ENCODE measurements around the gene ZNF444. TPM values are rescaled to one million over a fixed set of nuclear protein-coding genes. Genes with fewer than 3 reads are reported as not detected.

ZNF444 gene
- total RNA-seq, 1 experiment from 2014 or later, result 84.0 TPM

DNA sequence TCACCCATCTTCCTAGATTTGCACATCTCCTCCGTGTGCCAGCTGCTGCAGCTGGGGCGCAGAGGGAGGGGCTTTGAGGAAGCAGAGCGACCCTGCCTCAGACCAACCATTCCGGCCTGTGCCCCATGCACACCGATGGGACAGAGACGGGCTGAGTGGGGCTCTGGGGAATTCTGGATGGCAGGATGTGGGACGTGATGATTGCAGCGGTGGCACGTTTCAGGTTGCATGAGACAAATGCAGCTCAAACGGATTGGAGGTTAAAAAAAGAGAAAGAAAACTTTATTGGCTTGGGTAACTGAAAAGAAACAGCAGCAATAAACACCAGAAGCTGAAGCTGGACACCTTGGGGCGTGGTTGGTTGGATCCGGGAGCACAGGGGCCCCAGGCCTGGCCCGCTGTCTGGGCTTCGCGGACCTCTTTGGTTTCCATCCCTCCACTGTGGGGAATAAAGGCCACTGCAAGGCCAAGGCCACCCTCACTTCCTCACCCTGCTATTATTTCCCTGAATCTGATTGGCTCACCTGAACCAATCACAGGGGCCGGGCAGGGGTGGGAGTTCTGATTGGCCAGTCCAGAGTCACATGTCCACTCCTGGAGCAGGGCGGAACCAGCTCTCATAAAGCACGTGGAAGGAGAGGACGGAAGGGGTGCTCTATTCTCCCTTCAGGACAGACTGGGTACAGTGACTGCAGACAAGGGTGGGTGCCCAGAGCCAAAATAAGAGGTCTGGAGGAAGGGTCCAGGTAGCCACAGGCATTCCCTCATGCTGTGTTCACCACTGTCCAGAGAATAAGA is 13.9 kb upstream of the ZNF444 start:
- TF ChIP-seq USF2 (CRISPR knock-in tag; IDR thresholded peaks at IDR 0.05) (peak; percentile 81), NFYB (CRISPR knock-in tag; conservative IDR thresholded peaks at IDR 0.05; ENCODE audit: low read depth) (peak; percentile 64), ZBTB21 (CRISPR knock-in tag; IDR thresholded peaks at IDR 0.05; ENCODE audit: borderline replicate concordance) (no peak)
- TF ChIP-seq, protein P1, sequence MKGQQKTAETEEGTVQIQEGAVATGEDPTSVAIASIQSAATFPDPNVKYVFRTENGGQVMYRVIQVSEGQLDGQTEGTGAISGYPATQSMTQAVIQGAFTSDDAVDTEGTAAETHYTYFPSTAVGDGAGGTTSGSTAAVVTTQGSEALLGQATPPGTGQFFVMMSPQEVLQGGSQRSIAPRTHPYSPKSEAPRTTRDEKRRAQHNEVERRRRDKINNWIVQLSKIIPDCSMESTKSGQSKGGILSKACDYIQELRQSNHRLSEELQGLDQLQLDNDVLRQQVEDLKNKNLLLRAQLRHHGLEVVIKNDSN (CRISPR knock-in tag; IDR thresholded peaks at IDR 0.05), result peak; percentile 66
- ATAC-seq (peak; percentile 76), DNase-seq (ENCODE audit: low spot score) (no peak)
- ChIA-PET POLR2A (interaction anchor here (1.2 kb wide), 1 partner anchor 26 kb away, joined by 3 read pairs; no protein-coding TSS in a partner anchor), CTCF (interaction anchor here (0.9 to 1.2 kb wide), 2 partner anchors 13 to 45 kb away, joined by 3 read pairs; partner anchors contain the start of gene ZNF444)
- Mint-ChIP-seq H3K27ac (no peak overlapping the region), H3K27me3 (ENCODE audit: low read depth) (no peaks in the 10 kb centered on the region), H3K4me3 (no peak overlapping the region), H3K4me1 (peaks cover 1% of the 10 kb centered on the region; the same call in 1 of the 2 replicates), H3K36me3 (no peaks in the 10 kb centered on the region), H3K9me3 (no peaks in the 10 kb centered on the region)

GRCh38 chr19:56130006-56130405 is 11.1 kb upstream of the ZNF444 start:
- DNase-seq (ENCODE audit: low spot score) (no peak), ATAC-seq (no peak)
- no peak overlapping the region for H3K4me3 Mint-ChIP-seq
- TF ChIP-seq CBFB (CRISPR knock-in tag; IDR thresholded peaks at IDR 0.05; ENCODE audit: low read depth) (no peak), HMGA2 (CRISPR knock-in tag; IDR thresholded peaks at IDR 0.05) (no peak), NFATC4 (CRISPR knock-in tag; IDR thresholded peaks at IDR 0.05) (no peak), JUN (CRISPR knock-in tag; IDR thresholded peaks at IDR 0.05) (no peak), MYBL2 (CRISPR knock-in tag; IDR thresholded peaks at IDR 0.05) (no peak), ZNF416 (CRISPR knock-in tag; IDR thresholded peaks at IDR 0.05) (no peak), ZBTB21 (CRISPR knock-in tag; IDR thresholded peaks at IDR 0.05; ENCODE audit: borderline replicate concordance) (no peak), ZNF121 (CRISPR knock-in tag; IDR thresholded peaks at IDR 0.05) (no peak), KAT7 (CRISPR knock-in tag; IDR thresholded peaks at IDR 0.05; ENCODE audit: borderline replicate concordance) (no peak)
- TF ChIP-seq, protein P2, sequence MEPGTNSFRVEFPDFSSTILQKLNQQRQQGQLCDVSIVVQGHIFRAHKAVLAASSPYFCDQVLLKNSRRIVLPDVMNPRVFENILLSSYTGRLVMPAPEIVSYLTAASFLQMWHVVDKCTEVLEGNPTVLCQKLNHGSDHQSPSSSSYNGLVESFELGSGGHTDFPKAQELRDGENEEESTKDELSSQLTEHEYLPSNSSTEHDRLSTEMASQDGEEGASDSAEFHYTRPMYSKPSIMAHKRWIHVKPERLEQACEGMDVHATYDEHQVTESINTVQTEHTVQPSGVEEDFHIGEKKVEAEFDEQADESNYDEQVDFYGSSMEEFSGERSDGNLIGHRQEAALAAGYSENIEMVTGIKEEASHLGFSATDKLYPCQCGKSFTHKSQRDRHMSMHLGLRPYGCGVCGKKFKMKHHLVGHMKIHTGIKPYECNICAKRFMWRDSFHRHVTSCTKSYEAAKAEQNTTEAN (CRISPR knock-in tag; IDR thresholded peaks at IDR 0.05), result no peak
- TF ChIP-seq, protein P3, sequence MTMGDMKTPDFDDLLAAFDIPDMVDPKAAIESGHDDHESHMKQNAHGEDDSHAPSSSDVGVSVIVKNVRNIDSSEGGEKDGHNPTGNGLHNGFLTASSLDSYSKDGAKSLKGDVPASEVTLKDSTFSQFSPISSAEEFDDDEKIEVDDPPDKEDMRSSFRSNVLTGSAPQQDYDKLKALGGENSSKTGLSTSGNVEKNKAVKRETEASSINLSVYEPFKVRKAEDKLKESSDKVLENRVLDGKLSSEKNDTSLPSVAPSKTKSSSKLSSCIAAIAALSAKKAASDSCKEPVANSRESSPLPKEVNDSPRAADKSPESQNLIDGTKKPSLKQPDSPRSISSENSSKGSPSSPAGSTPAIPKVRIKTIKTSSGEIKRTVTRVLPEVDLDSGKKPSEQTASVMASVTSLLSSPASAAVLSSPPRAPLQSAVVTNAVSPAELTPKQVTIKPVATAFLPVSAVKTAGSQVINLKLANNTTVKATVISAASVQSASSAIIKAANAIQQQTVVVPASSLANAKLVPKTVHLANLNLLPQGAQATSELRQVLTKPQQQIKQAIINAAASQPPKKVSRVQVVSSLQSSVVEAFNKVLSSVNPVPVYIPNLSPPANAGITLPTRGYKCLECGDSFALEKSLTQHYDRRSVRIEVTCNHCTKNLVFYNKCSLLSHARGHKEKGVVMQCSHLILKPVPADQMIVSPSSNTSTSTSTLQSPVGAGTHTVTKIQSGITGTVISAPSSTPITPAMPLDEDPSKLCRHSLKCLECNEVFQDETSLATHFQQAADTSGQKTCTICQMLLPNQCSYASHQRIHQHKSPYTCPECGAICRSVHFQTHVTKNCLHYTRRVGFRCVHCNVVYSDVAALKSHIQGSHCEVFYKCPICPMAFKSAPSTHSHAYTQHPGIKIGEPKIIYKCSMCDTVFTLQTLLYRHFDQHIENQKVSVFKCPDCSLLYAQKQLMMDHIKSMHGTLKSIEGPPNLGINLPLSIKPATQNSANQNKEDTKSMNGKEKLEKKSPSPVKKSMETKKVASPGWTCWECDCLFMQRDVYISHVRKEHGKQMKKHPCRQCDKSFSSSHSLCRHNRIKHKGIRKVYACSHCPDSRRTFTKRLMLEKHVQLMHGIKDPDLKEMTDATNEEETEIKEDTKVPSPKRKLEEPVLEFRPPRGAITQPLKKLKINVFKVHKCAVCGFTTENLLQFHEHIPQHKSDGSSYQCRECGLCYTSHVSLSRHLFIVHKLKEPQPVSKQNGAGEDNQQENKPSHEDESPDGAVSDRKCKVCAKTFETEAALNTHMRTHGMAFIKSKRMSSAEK (CRISPR knock-in tag; IDR thresholded peaks at IDR 0.05; ENCODE audit: borderline replicate concordance), result no peak
- no peaks in the 10 kb centered on the region for H3K36me3 Mint-ChIP-seq
- H3K27me3 Mint-ChIP-seq (ENCODE audit: low read depth), result no peaks in the 10 kb centered on the region
- CTCF ChIA-PET, result no interaction called here
- peaks cover 13% of the 10 kb centered on the region for H3K4me1 Mint-ChIP-seq
- H3K9me3 Mint-ChIP-seq, result no peaks in the 10 kb centered on the region
- no peak overlapping the region for H3K27ac Mint-ChIP-seq
- POLR2A ChIA-PET, result no interaction called here

DNA sequence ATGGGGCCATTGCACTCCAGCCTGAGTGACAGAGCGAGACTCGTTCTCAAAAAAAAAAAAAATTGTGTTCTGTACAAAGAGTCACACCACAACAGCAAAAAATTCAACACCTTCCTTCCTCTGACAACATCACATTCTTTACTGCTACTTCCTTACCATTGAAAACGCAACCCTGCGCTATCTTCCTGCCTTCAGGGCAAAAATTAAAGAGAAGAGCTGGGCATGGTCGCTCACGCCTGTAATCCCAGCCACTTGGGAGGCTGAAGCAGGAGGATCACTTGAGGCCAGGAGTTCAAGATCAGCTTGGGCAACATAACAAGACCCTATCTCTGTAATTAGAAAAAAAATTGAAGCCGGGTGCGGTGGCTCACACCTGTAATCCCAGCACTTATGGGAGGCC is 9.4 kb upstream of the ZNF444 start:
- POLR2A ChIA-PET, result no interaction called here
- Mint-ChIP-seq H3K27me3 (ENCODE audit: low read depth) (no peaks in the 10 kb centered on the region), H3K27ac (no peak overlapping the region; the same call in 1 of the 2 replicates), H3K4me1 (peaks cover 21% of the 10 kb centered on the region), H3K9me3 (no peaks in the 10 kb centered on the region), H3K36me3 (no peaks in the 10 kb centered on the region), H3K4me3 (no peak overlapping the region)
- DNase-seq (ENCODE audit: low spot score), result no peak
- ATAC-seq, result no peak
- TF ChIP-seq FOXK1 (CRISPR knock-in tag; IDR thresholded peaks at IDR 0.05) (no peak), TEAD4 (CRISPR knock-in tag; IDR thresholded peaks at IDR 0.05) (no peak), PRRX2 (CRISPR knock-in tag; IDR thresholded peaks at IDR 0.05) (no peak), TEAD1 (CRISPR knock-in tag; IDR thresholded peaks at IDR 0.05) (no peak), IRF2 (CRISPR knock-in tag; IDR thresholded peaks at IDR 0.05; ENCODE audit: borderline replicate concordance, low read depth) (no peak), ZNF671 (CRISPR knock-in tag; IDR thresholded peaks at IDR 0.05) (no peak), ETV6 (CRISPR knock-in tag; IDR thresholded peaks at IDR 0.05) (no peak), SP1 (CRISPR knock-in tag; conservative IDR thresholded peaks at IDR 0.05) (no peak)
- TF ChIP-seq, protein P4, sequence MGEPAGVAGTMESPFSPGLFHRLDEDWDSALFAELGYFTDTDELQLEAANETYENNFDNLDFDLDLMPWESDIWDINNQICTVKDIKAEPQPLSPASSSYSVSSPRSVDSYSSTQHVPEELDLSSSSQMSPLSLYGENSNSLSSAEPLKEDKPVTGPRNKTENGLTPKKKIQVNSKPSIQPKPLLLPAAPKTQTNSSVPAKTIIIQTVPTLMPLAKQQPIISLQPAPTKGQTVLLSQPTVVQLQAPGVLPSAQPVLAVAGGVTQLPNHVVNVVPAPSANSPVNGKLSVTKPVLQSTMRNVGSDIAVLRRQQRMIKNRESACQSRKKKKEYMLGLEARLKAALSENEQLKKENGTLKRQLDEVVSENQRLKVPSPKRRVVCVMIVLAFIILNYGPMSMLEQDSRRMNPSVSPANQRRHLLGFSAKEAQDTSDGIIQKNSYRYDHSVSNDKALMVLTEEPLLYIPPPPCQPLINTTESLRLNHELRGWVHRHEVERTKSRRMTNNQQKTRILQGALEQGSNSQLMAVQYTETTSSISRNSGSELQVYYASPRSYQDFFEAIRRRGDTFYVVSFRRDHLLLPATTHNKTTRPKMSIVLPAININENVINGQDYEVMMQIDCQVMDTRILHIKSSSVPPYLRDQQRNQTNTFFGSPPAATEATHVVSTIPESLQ (CRISPR knock-in tag; IDR thresholded peaks at IDR 0.05), result no peak
- TF ChIP-seq, protein P5, sequence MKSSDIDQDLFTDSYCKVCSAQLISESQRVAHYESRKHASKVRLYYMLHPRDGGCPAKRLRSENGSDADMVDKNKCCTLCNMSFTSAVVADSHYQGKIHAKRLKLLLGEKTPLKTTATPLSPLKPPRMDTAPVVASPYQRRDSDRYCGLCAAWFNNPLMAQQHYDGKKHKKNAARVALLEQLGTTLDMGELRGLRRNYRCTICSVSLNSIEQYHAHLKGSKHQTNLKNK (CRISPR knock-in tag; IDR thresholded peaks at IDR 0.05), result no peak
- CTCF ChIA-PET, result interaction anchor here (0.6 to 1.4 kb wide), 3 partner anchors 23 to 514 kb away, joined by 3 to 5 read pairs (median 3); no protein-coding TSS in a partner anchor
